DOHH2 (cell line): Measurements from ENCODE around the gene ZNF469.

Experiments
- H3F3A ChIP-seq: fragments of 200-600 bp; sonication (generic), shearing (Covaris generic); 2 replicates; pipeline ENCODE4 v1.6.0; 2016; ENCODE audit warnings: antibody characterized with exemption, mild to moderate bottlenecking; ENCODE audit not compliant: control insufficient read depth, insufficient read depth
- H3K27ac ChIP-seq: fragments of 200-600 bp; sonication (generic); 2 replicates; pipeline ENCODE4 v1.5.1; 2014; ENCODE audit warnings: low read depth, mild to moderate bottlenecking, low read length, moderate library complexity
- H3K27me3 ChIP-seq: fragments of 200-600 bp; sonication (generic); 2 replicates; pipeline ENCODE4 v1.6.1; 2014; ENCODE audit warnings: mild to moderate bottlenecking, low read length, mixed read lengths; ENCODE audit not compliant: control insufficient read depth
- H3K36me3 ChIP-seq: fragments of 200-600 bp; sonication (generic); 2 replicates; pipeline ENCODE4 v1.6.1; 2014; ENCODE audit warnings: mild to moderate bottlenecking, low read length, moderate library complexity, mixed read lengths; ENCODE audit not compliant: control insufficient read depth
- H3K4me1 ChIP-seq: fragments of 200-600 bp; sonication (generic); 2 replicates; pipeline ENCODE4 v1.6.1; 2014; ENCODE audit warnings: mild to moderate bottlenecking, low read length, mixed read lengths; ENCODE audit not compliant: control insufficient read depth
- H3K4me2 ChIP-seq: fragments of 200-600 bp; sonication (generic); 2 replicates; pipeline ENCODE4 v1.6.0; 2014; ENCODE audit warnings: mild to moderate bottlenecking, low read length, moderate library complexity
- H3K4me3 ChIP-seq: fragments of 200-600 bp; sonication (generic); 2 replicates; pipeline ENCODE4 v1.5.1; 2014; ENCODE audit warnings: mild to moderate bottlenecking, low read length, mixed read lengths
- H3K79me2 ChIP-seq: fragments of 200-600 bp; sonication (generic); 2 replicates; pipeline ENCODE4 v1.6.1; 2014; ENCODE audit warnings: mild to moderate bottlenecking, low read length, mixed read lengths; ENCODE audit not compliant: control insufficient read depth
- H3K9me2 ChIP-seq: fragments of 200-600 bp; sonication (generic); replicated peaks from 2 replicates; pipeline ENCODE4 v1.6.1; 2014; ENCODE audit warnings: mild to moderate bottlenecking, low read length, mixed read lengths; ENCODE audit not compliant: control insufficient read depth
- H3K9me3 ChIP-seq: fragments of 200-600 bp; sonication (generic); 2 replicates; pipeline ENCODE4 v1.6.1; 2014; ENCODE audit warnings: antibody characterized with exemption, low read length, mixed read lengths; ENCODE audit not compliant: control insufficient read depth, insufficient read depth
- H4K20me1 ChIP-seq: fragments of 200-600 bp; sonication (generic); 2 replicates; pipeline ENCODE4 v1.6.0; 2014; ENCODE audit warnings: low read depth, mild to moderate bottlenecking, antibody characterized with exemption, low read length, moderate library complexity; ENCODE audit not compliant: control insufficient read depth, insufficient read depth
- CTCF ChIP-seq: fragments of 200-600 bp; sonication (generic); IDR thresholded peaks from one replicate; pipeline ENCODE4 v1.5.1; 2014; ENCODE audit warnings: antibody characterized with exemption, mild to moderate bottlenecking, low read depth, low read length; ENCODE audit not compliant: poor library complexity, severe bottlenecking
- EZH2phosphoT487 ChIP-seq: fragments of 200-600 bp; sonication (generic); IDR thresholded peaks from 2 replicates; pipeline ENCODE4 v1.6.1; 2017; ENCODE audit warnings: borderline replicate concordance, mild to moderate bottlenecking, antibody characterized with exemption, low read length, moderate library complexity, mixed read lengths

The ZNF469 gene

GRCh38 chr16:88368036-88368435 lies 14.7 kb upstream of the ZNF469 start:
- Histone ChIP-seq H3F3A (no peaks in the 10 kb centered on the region), H3K79me2 (no peaks in the 10 kb centered on the region), H3K27me3 (no peaks in the 10 kb centered on the region), H3K4me1 (no peaks in the 10 kb centered on the region), H3K36me3 (no peaks in the 10 kb centered on the region), H3K9me3 (peaks cover 57% of the 10 kb centered on the region), H3K9me2 (no peaks in the 10 kb centered on the region), H3K4me3 (no peak overlapping the region), H4K20me1 (no peaks in the 10 kb centered on the region), H3K27ac (no peak overlapping the region), H3K4me2 (no peak overlapping the region)
- TF ChIP-seq CTCF (no peak), EZH2phosphoT487 (no peak)

- no peaks in the 10 kb centered on the region for H3K9me2 ChIP-seq
- TF ChIP-seq EZH2phosphoT487, result no peak
- TF ChIP-seq CTCF, result no peak
- H3K36me3 ChIP-seq, result no peaks in the 10 kb centered on the region
- H3F3A ChIP-seq, result no peaks in the 10 kb centered on the region
- H4K20me1 ChIP-seq, result no peaks in the 10 kb centered on the region
- peaks cover 61% of the 10 kb centered on the region for H3K9me3 ChIP-seq
- H3K79me2 ChIP-seq, result no peaks in the 10 kb centered on the region
- no peak overlapping the region for H3K4me3 ChIP-seq
- H3K4me1 ChIP-seq, result no peaks in the 10 kb centered on the region
- H3K27me3 ChIP-seq, result no peaks in the 10 kb centered on the region
- H3K4me2 ChIP-seq, result no peak overlapping the region
- no peak overlapping the region for H3K27ac ChIP-seq
Observed at GRCh38 chr16:88368994-88369393, 13.8 kb upstream of the ZNF469 start.

GRCh38 chr16:88369447-88370008 lies 13.2 kb upstream of the ZNF469 start:
- Histone ChIP-seq H3K36me3 (no peaks in the 10 kb centered on the region), H3K27ac (no peak overlapping the region), H4K20me1 (no peaks in the 10 kb centered on the region), H3K79me2 (no peaks in the 10 kb centered on the region), H3K27me3 (no peaks in the 10 kb centered on the region), H3K4me1 (no peaks in the 10 kb centered on the region), H3K9me3 (peaks cover 61% of the 10 kb centered on the region), H3K4me2 (no peak overlapping the region), H3K4me3 (no peak overlapping the region), H3K9me2 (no peaks in the 10 kb centered on the region), H3F3A (no peaks in the 10 kb centered on the region)
- TF ChIP-seq EZH2phosphoT487 (no peak), CTCF (no peak)
